Measurements from ENCODE around the gene IL6ST.

- no peak for TF ChIP-seq POLR2A (IDR thresholded peaks at IDR 0.05)
- no peak for TF ChIP-seq CTCF (IDR thresholded peaks at IDR 0.05)
These were observed 102.3 kb downstream of the IL6ST start for GRCh38 chr5:55892479-55892878.
